ENCODE results near the gene GAS7.

DNA sequence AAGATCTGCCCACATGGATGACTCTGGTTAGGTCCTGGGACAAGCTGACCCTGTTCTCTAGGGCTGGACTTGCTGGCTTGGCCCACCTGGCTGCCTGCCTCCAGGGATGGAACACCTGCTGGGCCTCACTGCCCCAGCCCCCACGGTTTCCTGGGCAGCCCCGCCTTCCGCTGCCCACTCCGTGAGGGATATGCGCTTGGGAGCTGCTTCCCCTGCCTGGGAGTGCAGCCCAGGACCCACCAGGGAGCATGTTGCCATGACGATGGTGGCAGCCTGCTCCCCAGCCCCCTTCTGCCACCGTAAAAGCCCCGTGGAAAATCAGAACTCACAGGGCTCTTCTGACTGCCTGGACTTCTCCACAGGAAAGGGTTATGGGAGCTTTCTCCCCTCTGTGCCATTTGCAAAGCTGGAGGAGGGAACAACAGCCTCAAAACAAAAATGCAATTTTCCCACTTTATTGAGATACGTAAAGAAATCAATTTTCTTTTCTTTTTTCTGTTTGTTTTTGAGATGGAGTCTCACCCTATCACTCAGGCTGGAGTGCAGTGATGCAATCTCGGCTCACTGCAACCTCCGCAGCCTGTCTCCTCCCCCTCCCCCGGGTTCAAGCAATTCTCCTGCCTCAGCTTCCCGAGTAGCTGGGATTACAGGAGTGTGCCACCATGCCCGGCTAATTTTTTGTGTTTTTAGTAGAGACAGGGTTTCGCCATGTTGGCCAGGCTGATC, 18.0 kb upstream of the GAS7 start:
- TF ChIP-seq, protein P1, sequence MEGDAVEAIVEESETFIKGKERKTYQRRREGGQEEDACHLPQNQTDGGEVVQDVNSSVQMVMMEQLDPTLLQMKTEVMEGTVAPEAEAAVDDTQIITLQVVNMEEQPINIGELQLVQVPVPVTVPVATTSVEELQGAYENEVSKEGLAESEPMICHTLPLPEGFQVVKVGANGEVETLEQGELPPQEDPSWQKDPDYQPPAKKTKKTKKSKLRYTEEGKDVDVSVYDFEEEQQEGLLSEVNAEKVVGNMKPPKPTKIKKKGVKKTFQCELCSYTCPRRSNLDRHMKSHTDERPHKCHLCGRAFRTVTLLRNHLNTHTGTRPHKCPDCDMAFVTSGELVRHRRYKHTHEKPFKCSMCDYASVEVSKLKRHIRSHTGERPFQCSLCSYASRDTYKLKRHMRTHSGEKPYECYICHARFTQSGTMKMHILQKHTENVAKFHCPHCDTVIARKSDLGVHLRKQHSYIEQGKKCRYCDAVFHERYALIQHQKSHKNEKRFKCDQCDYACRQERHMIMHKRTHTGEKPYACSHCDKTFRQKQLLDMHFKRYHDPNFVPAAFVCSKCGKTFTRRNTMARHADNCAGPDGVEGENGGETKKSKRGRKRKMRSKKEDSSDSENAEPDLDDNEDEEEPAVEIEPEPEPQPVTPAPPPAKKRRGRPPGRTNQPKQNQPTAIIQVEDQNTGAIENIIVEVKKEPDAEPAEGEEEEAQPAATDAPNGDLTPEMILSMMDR (IDR thresholded peaks at IDR 0.05), result no peak
- no peak for TF ChIP-seq EZH2 (IDR thresholded peaks at IDR 0.05; ENCODE audit: borderline replicate concordance, insufficient read depth, low read depth, low read length, poor library complexity, severe bottlenecking)

Data from B cell (primary cell).